OCI-LY7 (cell line): ENCODE results near the gene SIGLEC6. TPM values are rescaled to one million over a fixed set of nuclear protein-coding genes. Genes with fewer than 3 reads are reported as not detected.

Source experiments
- BruUV-seq: library from RNA; stranded (reverse); fragments of 400-500 nt; replicated peaks from 2 replicates; lab custom pipeline; 2021; lab: Mats Ljungman, UMichigan
- CTCF ChIA-PET: fragments of 300-600 bp; sonication (Branson Sonifier 250); formaldehyde crosslinking; loops from one replicate; lab custom pipeline; 2022; ENCODE audit warnings: antibody characterized with exemption; ENCODE audit not compliant: unreplicated experiment; lab: Charles Lee
- POLR2A ChIA-PET: fragments of 300-600 bp; sonication (Branson Sonifier 250); formaldehyde crosslinking; loops from one replicate; lab custom pipeline; 2022; ENCODE audit warnings: antibody characterized with exemption; lab: Charles Lee
- DNase-seq: peaks from one replicate; pipeline ENCODE4 v3.0.0-alpha.2; 2015; ENCODE audit warnings: low spot score
- H2AFZ ChIP-seq: fragments of 200-600 bp; sonication (generic), shearing (Covaris generic); 2 replicates; pipeline ENCODE4 v1.6.1; 2014; ENCODE audit warnings: mild to moderate bottlenecking, antibody characterized with exemption, low read length, moderate library complexity
- H3K27ac ChIP-seq: fragments of 200-600 bp; sonication (generic); 2 replicates; pipeline ENCODE4 v1.5.1; 2014; ENCODE audit warnings: mixed run types, low read depth, mild to moderate bottlenecking, moderate library complexity, low read length, inconsistent platforms; ENCODE audit not compliant: poor library complexity, severe bottlenecking
- H3K36me3 ChIP-seq: fragments of 200-600 bp; sonication (generic); 2 replicates; pipeline ENCODE4 v1.6.1; 2014; ENCODE audit warnings: mild to moderate bottlenecking, antibody characterized with exemption, low read length, moderate library complexity, mixed read lengths; ENCODE audit not compliant: insufficient read depth
- H3K4me1 ChIP-seq: fragments of 200-600 bp; sonication (generic); 2 replicates; pipeline ENCODE4 v1.5.1; 2014; ENCODE audit warnings: mild to moderate bottlenecking, low read length; ENCODE audit not compliant: insufficient read depth, poor library complexity, severe bottlenecking
- H3K4me2 ChIP-seq: fragments of 200-600 bp; sonication (generic); 2 replicates; pipeline ENCODE4 v1.6.1; 2014; ENCODE audit warnings: mild to moderate bottlenecking, low read length
- H3K4me3 ChIP-seq: fragments of 200-600 bp; sonication (generic); 2 replicates; pipeline ENCODE4 v1.5.1; 2014; ENCODE audit warnings: mild to moderate bottlenecking, low read depth, low read length; ENCODE audit not compliant: poor library complexity, severe bottlenecking
- H3K79me2 ChIP-seq: fragments of 200-600 bp; sonication (generic); 2 replicates; pipeline ENCODE4 v1.6.1; 2016; ENCODE audit warnings: low read depth, mild to moderate bottlenecking, low read length, moderate library complexity, mixed read lengths; ENCODE audit not compliant: insufficient read depth
- H3K9me2 ChIP-seq: fragments of 200-600 bp; sonication (generic); 2 replicates; pipeline ENCODE4 v1.6.1; 2016; ENCODE audit warnings: mild to moderate bottlenecking, low read length, mixed read lengths; ENCODE audit not compliant: insufficient read depth
- H3K9me3 ChIP-seq: fragments of 200-600 bp; sonication (generic); 2 replicates; pipeline ENCODE4 v1.6.1; 2014; ENCODE audit warnings: mild to moderate bottlenecking, mixed run types, low read length, mixed read lengths
- H4K20me1 ChIP-seq: fragments of 200-600 bp; sonication (generic); 2 replicates; pipeline ENCODE4 v1.6.1; 2014; ENCODE audit warnings: mild to moderate bottlenecking, antibody characterized with exemption, low read length, moderate library complexity, mixed read lengths; ENCODE audit not compliant: insufficient read depth
- EZH2phosphoT487 ChIP-seq: fragments of 200-600 bp; sonication (generic); IDR thresholded peaks from 2 replicates; pipeline ENCODE4 v1.6.1; 2018; ENCODE audit warnings: low read depth, borderline replicate concordance, mild to moderate bottlenecking, mixed run types, antibody characterized with exemption, low read length, moderate library complexity, mixed read lengths
- intact Hi-C: fragments of 100-400 bp; cut with micrococcal nuclease; formaldehyde crosslinking; loops from one replicate; pipeline ENCODE4 v1.10.0; 2022; ENCODE audit not compliant: unreplicated experiment
- total RNA-seq, 2 experiments: library from RNA; depleted of rRNA in 1 of 2; stranded (reverse); fragments of >200 nt in 1 of 2; shearing (Covaris generic) in 1 of 2; gene quantifications; 2 replicates each; pipeline ENCODE4 v1.2.3, GENCODE V29; 2014 to 2022
- TF ChIP-seq, protein P1 (sequence below): fragments of 200-600 bp; sonication (generic); conservative IDR thresholded peaks from 2 replicates; pipeline ENCODE4 v1.5.1; 2014; ENCODE audit warnings: mild to moderate bottlenecking, antibody characterized with exemption, low read length, moderate library complexity, mixed read lengths

Gene SIGLEC6
- total RNA-seq, 2 experiments from 2014 or later = not detected

DNA sequence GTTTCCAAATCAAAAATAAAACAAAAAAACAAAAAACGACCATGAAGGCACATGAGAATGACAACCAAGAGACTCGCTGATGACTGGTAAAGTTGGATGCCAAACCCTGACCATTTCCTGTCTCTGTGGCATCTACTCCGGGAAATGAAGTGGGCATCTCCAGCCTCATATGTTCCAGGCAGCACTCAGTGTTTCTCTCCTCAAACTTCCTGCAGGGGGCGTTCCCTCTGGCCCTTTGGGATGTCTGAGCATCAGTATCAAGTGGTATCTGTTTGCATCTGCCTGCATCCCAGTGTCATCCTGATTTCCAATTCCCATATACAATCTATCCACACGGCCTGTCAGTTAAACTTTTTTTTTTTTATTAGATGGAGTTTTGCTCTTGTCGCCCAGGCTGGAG lies 20.1 kb downstream of the SIGLEC6 start:
- intact Hi-C loops = no loop called here
- BruUV-seq = no TSS peak
- Histone ChIP-seq H3K79me2 (no peaks in the 10 kb centered on the region), H3K4me3 (no peak overlapping the region), H3K36me3 (no peaks in the 10 kb centered on the region), H3K4me2 (no peak overlapping the region), H3K9me2 (no peaks in the 10 kb centered on the region), H3K4me1 (no peaks in the 10 kb centered on the region), H3K27ac (no peak overlapping the region), H4K20me1 (no peaks in the 10 kb centered on the region), H2AFZ (no peak overlapping the region), H3K9me3 (no peaks in the 10 kb centered on the region)
- ChIA-PET CTCF (no interaction called here), POLR2A (no interaction called here)
- TF ChIP-seq, protein P1, sequence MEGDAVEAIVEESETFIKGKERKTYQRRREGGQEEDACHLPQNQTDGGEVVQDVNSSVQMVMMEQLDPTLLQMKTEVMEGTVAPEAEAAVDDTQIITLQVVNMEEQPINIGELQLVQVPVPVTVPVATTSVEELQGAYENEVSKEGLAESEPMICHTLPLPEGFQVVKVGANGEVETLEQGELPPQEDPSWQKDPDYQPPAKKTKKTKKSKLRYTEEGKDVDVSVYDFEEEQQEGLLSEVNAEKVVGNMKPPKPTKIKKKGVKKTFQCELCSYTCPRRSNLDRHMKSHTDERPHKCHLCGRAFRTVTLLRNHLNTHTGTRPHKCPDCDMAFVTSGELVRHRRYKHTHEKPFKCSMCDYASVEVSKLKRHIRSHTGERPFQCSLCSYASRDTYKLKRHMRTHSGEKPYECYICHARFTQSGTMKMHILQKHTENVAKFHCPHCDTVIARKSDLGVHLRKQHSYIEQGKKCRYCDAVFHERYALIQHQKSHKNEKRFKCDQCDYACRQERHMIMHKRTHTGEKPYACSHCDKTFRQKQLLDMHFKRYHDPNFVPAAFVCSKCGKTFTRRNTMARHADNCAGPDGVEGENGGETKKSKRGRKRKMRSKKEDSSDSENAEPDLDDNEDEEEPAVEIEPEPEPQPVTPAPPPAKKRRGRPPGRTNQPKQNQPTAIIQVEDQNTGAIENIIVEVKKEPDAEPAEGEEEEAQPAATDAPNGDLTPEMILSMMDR = peak; percentile 69
- TF ChIP-seq EZH2phosphoT487 = no peak
- DNase-seq = peak; percentile 26

DNA sequence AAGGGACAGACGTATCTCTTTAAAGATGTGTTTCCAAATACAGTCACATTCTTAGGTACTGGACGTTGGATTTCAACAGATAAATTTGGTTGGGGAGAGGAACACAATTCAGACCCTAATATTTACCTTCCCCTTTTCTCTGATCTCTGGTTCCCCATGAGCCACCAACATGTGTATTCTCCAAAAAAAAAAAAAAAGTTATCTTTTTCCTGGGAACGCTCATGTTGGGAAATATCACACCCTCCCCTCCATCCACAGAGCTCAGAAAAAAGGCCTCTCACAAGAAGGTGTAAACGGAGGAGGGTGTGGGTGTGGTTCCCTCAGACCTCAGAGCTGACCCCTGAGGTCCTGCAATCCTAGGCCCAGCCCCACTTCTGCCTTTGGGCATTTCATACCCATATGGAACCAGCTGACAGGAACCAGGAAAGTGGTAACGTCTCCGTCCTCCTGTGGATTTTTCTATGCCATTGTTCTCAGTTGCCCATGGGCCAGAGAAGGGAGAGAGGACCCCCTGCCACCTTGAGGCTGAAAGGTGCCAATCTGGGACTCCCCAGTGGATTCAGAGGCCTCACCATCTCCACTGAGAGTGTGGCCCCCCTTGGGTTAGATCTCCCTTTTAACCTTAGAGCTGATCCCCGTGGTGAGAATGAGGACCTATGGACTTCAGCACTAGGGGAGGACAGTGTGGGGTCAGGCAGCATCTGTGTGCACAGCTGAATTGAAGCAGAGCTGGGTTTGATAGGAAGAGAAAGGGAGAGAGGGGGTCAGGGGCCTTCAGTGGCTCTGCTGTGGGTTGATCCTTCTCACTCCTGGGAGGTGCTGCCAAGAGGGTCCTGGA lies 21.4 kb downstream of the SIGLEC6 start:
- no peak overlapping the region for H2AFZ ChIP-seq
- no peaks in the 10 kb centered on the region for H4K20me1 ChIP-seq
- ChIA-PET CTCF (no interaction called here), POLR2A (interaction anchor here (0.7 kb wide), 1 partner anchor 212 kb away, joined by 3 read pairs; no protein-coding TSS in a partner anchor)
- no peak overlapping the region for H3K4me3 ChIP-seq
- H3K4me1 ChIP-seq = no peaks in the 10 kb centered on the region
- DNase-seq = no peak
- intact Hi-C loops = no loop called here
- no peaks in the 10 kb centered on the region for H3K9me2 ChIP-seq
- no peaks in the 10 kb centered on the region for H3K9me3 ChIP-seq
- no peaks in the 10 kb centered on the region for H3K79me2 ChIP-seq
- H3K4me2 ChIP-seq = no peak overlapping the region
- H3K27ac ChIP-seq = no peak overlapping the region
- no peaks in the 10 kb centered on the region for H3K36me3 ChIP-seq
- BruUV-seq = no TSS peak
- TF ChIP-seq, protein P1 = no peak
- no peak for TF ChIP-seq EZH2phosphoT487
